NCI-H2107 treated with DMSO at 0.1 percent for 48 hours (cell line): ENCODE measurements around the gene ZNF366.
"Not testable (repeated sequence)": the region's sequence is repeated elsewhere in the genome, so short reads cannot be mapped to it uniquely, and the experiment has no call there.

Source experiments
- DNase-seq: peaks from one replicate; lab custom pipeline; 2025; ENCODE audit not compliant: unreplicated experiment; lab: John Stamatoyannopoulos, UW

Gene ZNF366

GRCh38 chr5:72408603-72409002, 98.6 kb downstream of the ZNF366 start:
- DNase-seq: no peak

- no peak for DNase-seq
Observed at GRCh38 chr5:72408127-72408526, 99.1 kb downstream of the ZNF366 start.

GRCh38 chr5:72407541-72407940, 99.7 kb downstream of the ZNF366 start:
- DNase-seq: no peak

- no peak for DNase-seq
Observed at GRCh38 chr5:72407078-72407477, 100.1 kb downstream of the ZNF366 start.

- not testable (repeated sequence) for DNase-seq
Observed at GRCh38 chr5:72404771-72405170, 102.4 kb downstream of the ZNF366 start.

- no peak for DNase-seq
Observed at GRCh38 chr5:72402959-72403628, 104.1 kb downstream of the ZNF366 start.

GRCh38 chr5:72402381-72402890, 104.8 kb downstream of the ZNF366 start:
- no peak for DNase-seq

- no peak for DNase-seq
Observed at GRCh38 chr5:72400950-72401349, 106.3 kb downstream of the ZNF366 start.

- no peak for DNase-seq
Observed at GRCh38 chr5:72397836-72398235, 109.4 kb downstream of the ZNF366 start.

GRCh38 chr5:72394688-72395087, 112.5 kb downstream of the ZNF366 start:
- no peak for DNase-seq

- DNase-seq: no peak
Observed at GRCh38 chr5:72393052-72393451, 114.2 kb downstream of the ZNF366 start.
